Suprapubic skin (tissue), 3 donors: ENCODE measurements around the gene TPRG1.

Source experiments
- CTCF ChIP-seq, 2 donors: fragments of 200-600 bp in 1 of 2; fragments of 450-650 bp in 1 of 2; sonication (generic) in 1 of 2; IDR thresholded peaks; one replicate each; pipeline ENCODE4 v1.5.1; 2016 to 2019; ENCODE audit warnings: antibody characterized with exemption in 2 of 2, mild to moderate bottlenecking in 1 of 2, moderate library complexity in 1 of 2
- POLR2A ChIP-seq, 2 donors: fragments of 450-650 bp; IDR thresholded peaks; one replicate each; pipeline ENCODE4 v1.6.1; 2017; ENCODE audit warnings: antibody characterized with exemption in 2 of 2, mild to moderate bottlenecking in 2 of 2, moderate library complexity in 2 of 2

- no peak for TF ChIP-seq CTCF (IDR thresholded peaks at IDR 0.05)
- no peak for TF ChIP-seq POLR2A (IDR thresholded peaks at IDR 0.05)
Observed at GRCh38 chr3:189232790-189233189, 61.0 kb downstream of the TPRG1 start.
